GM12865 (cell line): Measurements from ENCODE around the gene IL1RAPL2.

Experiments used
- DNase-seq: peaks from one replicate; pipeline ENCODE4 v3.0.0; 2010; ENCODE audit warnings: low read depth
- H3K4me3 ChIP-seq: 2 replicates; pipeline ENCODE4 v1.5.1; 2011; ENCODE audit warnings: mild to moderate bottlenecking, low read depth, low read length, control low read depth
- TF ChIP-seq, protein P1 (sequence below): IDR thresholded peaks from 2 replicates; pipeline ENCODE4 v1.5.1; 2011; ENCODE audit warnings: low read length, control low read depth, low read depth, inconsistent platforms; ENCODE audit not compliant: insufficient read depth; ENCODE audit errors: missing control alignments

IL1RAPL2 gene

DNA sequence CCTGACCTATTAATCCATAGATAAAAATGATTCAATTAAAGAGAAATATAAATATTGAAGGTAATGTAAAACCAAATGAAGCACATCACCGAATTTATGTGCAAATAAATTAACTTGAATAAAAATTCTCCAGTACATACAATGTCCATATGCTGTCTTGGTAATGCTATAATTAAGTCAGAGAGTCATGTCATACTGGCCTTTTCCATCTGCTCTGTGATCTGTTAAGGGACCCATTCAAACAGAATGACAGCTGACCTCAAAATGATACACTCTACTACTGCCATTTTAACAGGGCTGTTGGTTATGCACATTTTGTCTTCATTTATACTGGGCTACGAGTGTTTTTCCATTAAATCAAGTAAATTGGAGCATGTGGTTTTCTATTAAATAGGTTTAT lies 555.2 kb downstream of the IL1RAPL2 start:
- DNase-seq = no peak
- TF ChIP-seq, protein P1, sequence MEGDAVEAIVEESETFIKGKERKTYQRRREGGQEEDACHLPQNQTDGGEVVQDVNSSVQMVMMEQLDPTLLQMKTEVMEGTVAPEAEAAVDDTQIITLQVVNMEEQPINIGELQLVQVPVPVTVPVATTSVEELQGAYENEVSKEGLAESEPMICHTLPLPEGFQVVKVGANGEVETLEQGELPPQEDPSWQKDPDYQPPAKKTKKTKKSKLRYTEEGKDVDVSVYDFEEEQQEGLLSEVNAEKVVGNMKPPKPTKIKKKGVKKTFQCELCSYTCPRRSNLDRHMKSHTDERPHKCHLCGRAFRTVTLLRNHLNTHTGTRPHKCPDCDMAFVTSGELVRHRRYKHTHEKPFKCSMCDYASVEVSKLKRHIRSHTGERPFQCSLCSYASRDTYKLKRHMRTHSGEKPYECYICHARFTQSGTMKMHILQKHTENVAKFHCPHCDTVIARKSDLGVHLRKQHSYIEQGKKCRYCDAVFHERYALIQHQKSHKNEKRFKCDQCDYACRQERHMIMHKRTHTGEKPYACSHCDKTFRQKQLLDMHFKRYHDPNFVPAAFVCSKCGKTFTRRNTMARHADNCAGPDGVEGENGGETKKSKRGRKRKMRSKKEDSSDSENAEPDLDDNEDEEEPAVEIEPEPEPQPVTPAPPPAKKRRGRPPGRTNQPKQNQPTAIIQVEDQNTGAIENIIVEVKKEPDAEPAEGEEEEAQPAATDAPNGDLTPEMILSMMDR = no peak
- no peak overlapping the region for H3K4me3 ChIP-seq

DNA sequence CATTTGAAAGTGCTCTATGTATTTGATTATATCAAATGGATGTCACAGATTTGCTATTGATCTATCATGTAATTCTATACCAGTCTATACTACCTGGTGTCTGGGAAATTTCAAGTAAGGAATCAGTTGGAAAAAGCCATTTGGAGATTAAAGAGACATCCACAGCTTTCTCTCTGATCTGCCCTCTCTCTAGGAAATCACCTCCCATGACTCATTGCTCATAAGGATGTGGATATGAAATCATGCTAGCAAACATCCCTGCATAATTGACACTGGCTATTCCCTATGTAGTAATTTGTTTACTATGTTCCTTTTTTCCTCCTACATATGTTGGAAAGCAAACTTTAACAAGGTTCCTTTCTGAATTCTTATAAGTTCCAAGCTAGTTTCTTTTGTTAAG lies 560.2 kb downstream of the IL1RAPL2 start:
- H3K4me3 ChIP-seq = no peak overlapping the region
- no peak for DNase-seq
- TF ChIP-seq, protein P1 = no peak

DNA sequence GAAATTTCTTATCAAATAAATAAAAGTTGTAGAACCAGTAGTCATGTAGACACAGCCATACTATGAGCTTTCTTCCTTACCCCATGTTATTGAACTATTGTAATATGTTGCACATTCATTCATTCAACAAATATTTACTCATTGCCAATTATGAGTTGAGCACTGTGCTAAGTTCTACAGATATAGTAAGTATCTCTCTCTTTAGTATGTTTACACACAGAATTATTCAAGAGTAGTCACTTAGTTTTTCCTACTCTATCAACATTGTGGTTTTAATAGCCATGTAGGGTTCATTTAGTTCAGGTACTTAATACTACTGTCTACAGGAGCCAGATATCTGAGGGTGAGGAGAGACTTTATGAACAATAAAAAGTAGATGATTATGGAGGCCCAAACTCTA lies 568.3 kb downstream of the IL1RAPL2 start:
- H3K4me3 ChIP-seq = no peak overlapping the region
- TF ChIP-seq, protein P1 = no peak
- DNase-seq = no peak

DNA sequence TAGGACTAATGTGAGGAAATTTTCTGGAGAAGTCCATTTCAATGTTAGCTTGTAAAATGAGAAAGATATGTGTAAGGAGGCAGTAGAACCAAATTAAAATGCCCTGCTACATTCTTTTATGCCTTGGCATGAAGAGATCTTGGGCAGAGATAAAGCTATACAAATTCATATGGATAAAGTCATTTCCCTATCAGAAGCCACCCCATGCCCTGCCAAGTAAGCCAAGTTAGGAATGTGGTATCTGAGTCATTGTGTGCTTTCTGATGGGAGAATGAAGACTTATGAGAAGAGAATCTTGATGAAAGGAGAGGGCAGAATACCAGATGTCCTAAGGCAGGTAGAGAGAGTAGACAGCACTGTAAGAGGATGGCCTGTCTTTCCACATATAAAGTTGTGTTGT lies 570.8 kb downstream of the IL1RAPL2 start:
- TF ChIP-seq, protein P1 = no peak
- H3K4me3 ChIP-seq = no peak overlapping the region
- no peak for DNase-seq

DNA sequence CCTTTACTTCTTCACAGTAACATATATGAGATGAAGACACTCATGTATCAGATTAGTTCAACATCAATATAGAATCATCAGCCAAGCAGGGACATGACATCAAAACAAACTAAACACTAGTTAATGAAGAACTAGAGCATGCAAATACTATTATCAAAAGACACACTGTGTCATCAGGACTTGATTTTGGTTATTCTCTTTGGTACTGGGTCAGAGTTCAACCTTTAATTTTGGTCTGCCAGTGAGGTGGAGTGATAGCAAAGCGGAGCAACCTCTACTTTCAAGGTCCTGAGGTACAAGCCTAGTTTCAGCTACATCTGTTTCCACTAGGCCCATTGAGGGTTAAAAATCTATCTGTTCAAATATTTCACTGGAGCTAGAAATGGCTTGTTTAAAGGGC lies 584.0 kb downstream of the IL1RAPL2 start:
- DNase-seq = no peak
- TF ChIP-seq, protein P1 = no peak
- no peak overlapping the region for H3K4me3 ChIP-seq

- TF ChIP-seq, protein P1 = no peak
- H3K4me3 ChIP-seq = no peak overlapping the region
- DNase-seq = no peak
Measured at GRCh38 chrX:105150557-105150956, 584.6 kb downstream of the IL1RAPL2 start.

DNA sequence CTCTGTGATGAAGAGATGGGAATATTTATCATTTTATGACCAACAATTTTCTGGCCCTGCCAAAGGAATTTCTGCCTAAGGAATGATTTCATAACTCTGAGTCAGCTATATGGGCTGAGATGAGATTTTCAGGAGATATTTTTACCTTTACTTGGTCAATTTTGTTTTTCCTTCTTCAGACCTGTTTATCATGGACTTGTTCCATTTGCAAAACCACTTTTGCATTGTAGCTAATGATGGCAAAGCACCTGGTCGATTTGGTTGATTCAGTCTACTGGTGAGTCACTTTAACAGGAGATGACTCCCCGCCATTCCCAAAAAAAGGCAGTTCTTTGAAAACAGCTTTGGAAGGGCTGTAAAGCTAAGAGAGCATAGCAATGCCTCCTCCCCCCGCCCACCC lies 601.2 kb downstream of the IL1RAPL2 start:
- DNase-seq = no peak
- TF ChIP-seq, protein P1 = no peak
- no peak overlapping the region for H3K4me3 ChIP-seq
